IMR-90 (cell line): ENCODE results near the gene PRR33. TPM values are rescaled to one million over a fixed set of nuclear protein-coding genes. Genes with fewer than 3 reads are reported as not detected.

Experiments used
- ATAC-seq: fragments of 200-7000 bp; cut with Tn5 transposase; 2 replicates; pipeline ENCODE4 v1.9.1; 2020; ENCODE audit warnings: low read depth, mild to moderate bottlenecking, moderate library complexity
- BruUV-seq: library from RNA; stranded (reverse); fragments of 400-500 nt; replicated peaks from 2 replicates; lab custom pipeline; 2021; lab: Mats Ljungman, UMichigan
- CTCF ChIA-PET: fragments of 300-600 bp; formaldehyde crosslinking; extraction: SDS; loops from one replicate; lab custom pipeline; 2021; ENCODE audit warnings: antibody characterized with exemption; lab: Yijun Ruan, JAX
- POLR2A ChIA-PET: fragments of 300-600 bp; sonication (Branson Sonifier 250); formaldehyde crosslinking; loops from one replicate; lab custom pipeline; 2022; ENCODE audit warnings: antibody characterized with exemption; ENCODE audit not compliant: unreplicated experiment; lab: Charles Lee
- DNase-seq: peaks from one replicate; pipeline ENCODE4 v3.0.0; 2013
- H2AFZ ChIP-seq: replicated peaks from 2 replicates; pipeline ENCODE3; 2013; ENCODE audit warnings: low read length, mild to moderate bottlenecking; ENCODE audit not compliant: poor library complexity
- H2AK5ac ChIP-seq: 2 replicates; pipeline ENCODE4 v1.6.1; 2013; ENCODE audit warnings: low read depth, low read length, inconsistent platforms
- H2AK9ac ChIP-seq: replicated peaks from 2 replicates; pipeline ENCODE3; 2013; ENCODE audit warnings: mild to moderate bottlenecking, low read depth, low read length, moderate library complexity; ENCODE audit not compliant: poor library complexity
- H2BK120ac ChIP-seq: 2 replicates; pipeline ENCODE4 v1.6.1; 2013; ENCODE audit warnings: low read depth, low read length, inconsistent platforms
- H2BK15ac ChIP-seq: 3 replicates; pipeline ENCODE4 v1.6.1; 2013; ENCODE audit warnings: low read depth, low read length, inconsistent platforms
- H2BK20ac ChIP-seq: 2 replicates; pipeline ENCODE4 v1.6.1; 2013; ENCODE audit warnings: low read depth, mild to moderate bottlenecking, inconsistent platforms, low read length, moderate library complexity
- H2BK5ac ChIP-seq: 2 replicates; pipeline ENCODE4 v1.6.1; 2013; ENCODE audit warnings: mild to moderate bottlenecking, low read depth, low read length, inconsistent platforms; ENCODE audit not compliant: poor library complexity, severe bottlenecking
- H3K14ac ChIP-seq: replicated peaks from 2 replicates; pipeline ENCODE4 v1.6.1; 2013; ENCODE audit warnings: low read depth, low read length, inconsistent platforms
- H3K18ac ChIP-seq: 2 replicates; pipeline ENCODE4 v1.6.1; 2013; ENCODE audit warnings: low read depth, low read length, control low read depth
- H3K23ac ChIP-seq: 2 replicates; pipeline ENCODE4 v1.6.1; 2013; ENCODE audit warnings: low read depth, low read length, inconsistent platforms
- H3K27ac ChIP-seq: 2 replicates; pipeline ENCODE4 v1.5.1; 2013; ENCODE audit warnings: mild to moderate bottlenecking, control low read depth, low read length; ENCODE audit not compliant: insufficient read depth
- H3K27me3 ChIP-seq: 2 replicates; pipeline ENCODE4 v1.6.1; 2013; ENCODE audit warnings: low read length; ENCODE audit not compliant: control insufficient read depth, insufficient read depth
- H3K36me3 ChIP-seq: 2 replicates; pipeline ENCODE4 v1.6.1; 2013; ENCODE audit warnings: low read length, mixed read lengths; ENCODE audit not compliant: control insufficient read depth, insufficient read depth
- H3K4ac ChIP-seq: 2 replicates; pipeline ENCODE4 v1.6.1; 2013; ENCODE audit warnings: low read depth, low read length, inconsistent platforms
- H3K4me1 ChIP-seq: 2 replicates; pipeline ENCODE4 v1.6.1; 2013; ENCODE audit warnings: low read length, mixed read lengths; ENCODE audit not compliant: control insufficient read depth, insufficient read depth
- H3K4me2 ChIP-seq: 2 replicates; pipeline ENCODE4 v1.6.1; 2013; ENCODE audit warnings: low read depth, mild to moderate bottlenecking, control low read depth, low read length, moderate library complexity
- H3K4me3 ChIP-seq: 2 replicates; pipeline ENCODE4 v1.5.1; 2013; ENCODE audit warnings: low read depth, mild to moderate bottlenecking, control low read depth, low read length, moderate library complexity; ENCODE audit not compliant: insufficient read depth
- H3K56ac ChIP-seq: 2 replicates; pipeline ENCODE4 v1.6.1; 2013; ENCODE audit warnings: low read length, inconsistent platforms; ENCODE audit not compliant: insufficient read depth; ENCODE audit errors: extremely low read depth
- H3K79me1 ChIP-seq, 2 experiments: 2 replicates each; pipeline ENCODE4 v1.6.1; 2013; ENCODE audit warnings: low read length in 2 of 2, inconsistent platforms in 1 of 2, low read depth in 1 of 2
- H3K9ac ChIP-seq: 2 replicates; pipeline ENCODE4 v1.6.1; 2013; ENCODE audit warnings: low read depth, low read length, control low read depth
- H3K9me1 ChIP-seq: 2 replicates; pipeline ENCODE4 v1.6.1; 2013; ENCODE audit warnings: low read length, inconsistent platforms; ENCODE audit not compliant: insufficient read depth
- H3K9me3 ChIP-seq: 2 replicates; pipeline ENCODE4 v1.6.1; 2013; ENCODE audit warnings: low read length; ENCODE audit not compliant: control insufficient read depth, insufficient read depth
- H4K20me1 ChIP-seq: 2 replicates; pipeline ENCODE4 v1.6.1; 2013; ENCODE audit warnings: low read length, inconsistent platforms; ENCODE audit not compliant: insufficient read depth
- H4K5ac ChIP-seq: 2 replicates; pipeline ENCODE4 v1.6.1; 2013; ENCODE audit warnings: mild to moderate bottlenecking, low read depth, low read length, control low read depth
- H4K8ac ChIP-seq, 2 experiments: 2 replicates each; pipeline ENCODE4 v1.6.1; 2013; ENCODE audit warnings: low read depth in 2 of 2, low read length in 2 of 2, control low read depth in 1 of 2, inconsistent platforms in 1 of 2
- H4K91ac ChIP-seq: 2 replicates; pipeline ENCODE4 v1.6.1; 2013; ENCODE audit warnings: low read depth, low read length, inconsistent platforms; ENCODE audit not compliant: insufficient read depth
- BHLHE40 ChIP-seq: fragments of 150-350 bp; IDR thresholded peaks from 2 replicates; pipeline ENCODE4 v1.6.1; 2016; ENCODE audit warnings: mild to moderate bottlenecking, low read depth, low read length
- CEBPB ChIP-seq: IDR thresholded peaks from 2 replicates; pipeline ENCODE4 v1.6.1; 2012; ENCODE audit warnings: low read depth, low read length, improper control_type of control experiment
- CHD1 ChIP-seq: IDR thresholded peaks from 2 replicates; pipeline ENCODE4 v1.6.1; 2012; ENCODE audit warnings: low read depth, low read length, improper control_type of control experiment
- CTCF ChIP-seq: conservative IDR thresholded peaks from 2 replicates; pipeline ENCODE4 v1.5.1; 2012; ENCODE audit warnings: mild to moderate bottlenecking, low read depth, low read length, improper control_type of control experiment
- FOS ChIP-seq: fragments of 150-350 bp; IDR thresholded peaks from 2 replicates; pipeline ENCODE4 v1.6.1; 2016; ENCODE audit warnings: low read depth, low read length
- MAFK ChIP-seq: IDR thresholded peaks from 2 replicates; pipeline ENCODE4 v1.6.1; 2012; ENCODE audit warnings: low read depth, low read length, improper control_type of control experiment
- MAZ ChIP-seq: IDR thresholded peaks from 2 replicates; pipeline ENCODE4 v1.6.1; 2012; ENCODE audit warnings: low read depth, mild to moderate bottlenecking, low read length, improper control_type of control experiment, moderate library complexity, borderline replicate concordance
- MXI1 ChIP-seq: IDR thresholded peaks from 2 replicates; pipeline ENCODE4 v1.6.1; 2012; ENCODE audit warnings: low read depth, mild to moderate bottlenecking, low read length, moderate library complexity, borderline replicate concordance
- NFE2L2 ChIP-seq: fragments of 150-350 bp; IDR thresholded peaks from 2 replicates; pipeline ENCODE4 v1.6.1; 2016; ENCODE audit warnings: low read depth, mild to moderate bottlenecking, low read length
- POLR2A ChIP-seq: IDR thresholded peaks from 2 replicates; pipeline ENCODE4 v1.6.1; 2012; ENCODE audit warnings: mild to moderate bottlenecking, low read depth, low read length
- RAD21 ChIP-seq: IDR thresholded peaks from 2 replicates; pipeline ENCODE4 v1.6.1; 2012; ENCODE audit warnings: low read length, improper control_type of control experiment
- RCOR1 ChIP-seq: IDR thresholded peaks from 2 replicates; pipeline ENCODE4 v1.6.1; 2012; ENCODE audit warnings: mild to moderate bottlenecking, low read length, improper control_type of control experiment; ENCODE audit not compliant: insufficient replicate concordance
- RFX5 ChIP-seq: IDR thresholded peaks from 2 replicates; pipeline ENCODE4 v1.8.0; 2012; ENCODE audit warnings: low read depth, mild to moderate bottlenecking, low read length, moderate library complexity
- SMC3 ChIP-seq: fragments of 150-350 bp; IDR thresholded peaks from 2 replicates; pipeline ENCODE4 v1.6.1; 2016; ENCODE audit warnings: low read depth, mild to moderate bottlenecking, antibody characterized with exemption, low read length, moderate library complexity
- WGBS, 2 experiments: methylation state at CpG; one replicate each; pipeline versions ENCODE4 v1.1.5 to v1.1.7; 2013; ENCODE audit warnings: missing lambda C conversion rate in 2 of 2; ENCODE audit not compliant: insufficient read length in 1 of 2; ENCODE audit errors: extremely low coverage in 2 of 2; 5-methylcytosine and 5-hydroxymethylcytosine counted together
- dilution Hi-C: fragments of 300-500 bp; cut with HindIII; formaldehyde crosslinking; loops from one replicate; pipeline ENCODE4 v1.14.3; 2018; ENCODE audit warnings: low sequenced_read_pairs; ENCODE audit not compliant: unreplicated experiment
- in situ Hi-C: fragments of 300-500 bp; cut with MboI; formaldehyde crosslinking; loops from 3 replicates; pipeline ENCODE4 v1.14.3; 2019; ENCODE audit warnings: low sequenced_read_pairs, inconsistent platforms, mixed read lengths
- intact Hi-C: fragments of 100-400 bp; cut with micrococcal nuclease; formaldehyde crosslinking; loops from 2 replicates; pipeline ENCODE4 v1.10.0; 2022
- polyA plus RNA-seq, 3 experiments: library from polyadenylated mRNA; depleted of rRNA; stranded (reverse); fragments of >200 nt; gene quantifications; 2 replicates each; pipeline ENCODE4 v1.2.3, GENCODE V29; 2012; ENCODE audit warnings: low replicate concordance in 1 of 3
- total RNA-seq: library from RNA; depleted of rRNA; stranded (reverse); fragments of >200 nt; gene quantifications from 2 replicates; pipeline ENCODE4 v1.2.3, GENCODE V29; 2012
- TF ChIP-seq, protein P1 (sequence below): fragments of 150-350 bp; IDR thresholded peaks from 2 replicates; pipeline ENCODE4 v1.6.1; 2017; ENCODE audit warnings: mild to moderate bottlenecking, antibody characterized with exemption, low read length, low read depth
- TF ChIP-seq, protein P2 (sequence below): fragments of 150-350 bp; IDR thresholded peaks from 2 replicates; pipeline ENCODE4 v1.6.1; 2016; ENCODE audit warnings: low read depth, mild to moderate bottlenecking, low read length, moderate library complexity, borderline replicate concordance

Gene PRR33
- total and polyA plus RNA-seq, 2 of the 4 experiments (the other 2 are of a cell fraction), result not detected

GRCh38 chr11:1919391-1920127 lies 27.9 kb upstream of the PRR33 start, which contains the start of gene TNNT3:
Gene TNNT3, plus strand, starts transcription at chr11:1919703. Its CDS starts 3,172 bp downstream, at chr11:1922875.
- H4K91ac ChIP-seq, result no peak within 1 kb of the TSS
- H3K4ac ChIP-seq, result no peak within 1 kb of the TSS
- DNase-seq, result no peak
- H2BK120ac ChIP-seq, result no peak within 1 kb of the TSS
- no TSS peak for BruUV-seq
- no peaks in the 10 kb centered on the region for H3K9me3 ChIP-seq
- dilution Hi-C loops (no loop called here), intact Hi-C loops (no loop called here), in situ Hi-C loops (no loop called here)
- no peak within 1 kb of the TSS for H2BK5ac ChIP-seq
- peak within 1 kb of the TSS; percentile 51 for H2AFZ ChIP-seq
- H3K56ac ChIP-seq, result no peak within 1 kb of the TSS
- no peaks in the 10 kb centered on the region for H3K4me1 ChIP-seq
- H4K5ac ChIP-seq, result no peak within 1 kb of the TSS
- no peak within 1 kb of the TSS for H4K8ac ChIP-seq
- no peak within 1 kb of the TSS for H2BK15ac ChIP-seq
- H3K14ac ChIP-seq, result no peak within 1 kb of the TSS
- no peak for TF ChIP-seq CHD1
- TF ChIP-seq SMC3, result no peak
- TF ChIP-seq, protein P1, sequence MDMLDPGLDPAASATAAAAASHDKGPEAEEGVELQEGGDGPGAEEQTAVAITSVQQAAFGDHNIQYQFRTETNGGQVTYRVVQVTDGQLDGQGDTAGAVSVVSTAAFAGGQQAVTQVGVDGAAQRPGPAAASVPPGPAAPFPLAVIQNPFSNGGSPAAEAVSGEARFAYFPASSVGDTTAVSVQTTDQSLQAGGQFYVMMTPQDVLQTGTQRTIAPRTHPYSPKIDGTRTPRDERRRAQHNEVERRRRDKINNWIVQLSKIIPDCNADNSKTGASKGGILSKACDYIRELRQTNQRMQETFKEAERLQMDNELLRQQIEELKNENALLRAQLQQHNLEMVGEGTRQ, result no peak
- TF ChIP-seq MAZ, result no peak
- no peak for TF ChIP-seq RCOR1
- TF ChIP-seq BHLHE40, result no peak
- TF ChIP-seq CEBPB, result no peak
- no peak for TF ChIP-seq POLR2A
- no peak for TF ChIP-seq CTCF
- TF ChIP-seq RFX5, result no peak
- TF ChIP-seq, protein P2, sequence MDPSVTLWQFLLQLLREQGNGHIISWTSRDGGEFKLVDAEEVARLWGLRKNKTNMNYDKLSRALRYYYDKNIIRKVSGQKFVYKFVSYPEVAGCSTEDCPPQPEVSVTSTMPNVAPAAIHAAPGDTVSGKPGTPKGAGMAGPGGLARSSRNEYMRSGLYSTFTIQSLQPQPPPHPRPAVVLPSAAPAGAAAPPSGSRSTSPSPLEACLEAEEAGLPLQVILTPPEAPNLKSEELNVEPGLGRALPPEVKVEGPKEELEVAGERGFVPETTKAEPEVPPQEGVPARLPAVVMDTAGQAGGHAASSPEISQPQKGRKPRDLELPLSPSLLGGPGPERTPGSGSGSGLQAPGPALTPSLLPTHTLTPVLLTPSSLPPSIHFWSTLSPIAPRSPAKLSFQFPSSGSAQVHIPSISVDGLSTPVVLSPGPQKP, result no peak
- TF ChIP-seq NFE2L2, result no peak
- no peak for TF ChIP-seq FOS
- TF ChIP-seq MXI1, result no peak
- TF ChIP-seq RAD21, result no peak
- no peak for TF ChIP-seq MAFK
- H3K9me1 ChIP-seq, result no peaks in the 10 kb centered on the region
- peaks cover 13% of the 10 kb centered on the region for H3K27me3 ChIP-seq
- no peaks in the 10 kb centered on the region for H3K79me1 ChIP-seq
- no peak within 1 kb of the TSS for H2AK5ac ChIP-seq
- no peak for ATAC-seq
- H3K36me3 ChIP-seq, result no peaks in the 10 kb centered on the region
- no peak within 1 kb of the TSS for H2AK9ac ChIP-seq
- H3K4me2 ChIP-seq, result no peak within 1 kb of the TSS
- no peak within 1 kb of the TSS for H2BK20ac ChIP-seq
- no peak within 1 kb of the TSS for H3K4me3 ChIP-seq
- ChIA-PET POLR2A (no interaction called here), CTCF (no interaction called here)
- H3K18ac ChIP-seq, result no peak within 1 kb of the TSS
- H3K9ac ChIP-seq, result no peak within 1 kb of the TSS
- H4K20me1 ChIP-seq, result no peaks in the 10 kb centered on the region; the same call in 1 of the 2 replicates
- WGBS, 2 experiments, result 58% methylated on average over 16 of the region's 31 CpGs; no CpG with 5 or more reads in 1 of the 2 experiments
- H3K27ac ChIP-seq, result no peak within 1 kb of the TSS
- H3K23ac ChIP-seq, result no peak within 1 kb of the TSS
